ENCODE data around the gene WDR86.

Gene WDR86

DNA sequence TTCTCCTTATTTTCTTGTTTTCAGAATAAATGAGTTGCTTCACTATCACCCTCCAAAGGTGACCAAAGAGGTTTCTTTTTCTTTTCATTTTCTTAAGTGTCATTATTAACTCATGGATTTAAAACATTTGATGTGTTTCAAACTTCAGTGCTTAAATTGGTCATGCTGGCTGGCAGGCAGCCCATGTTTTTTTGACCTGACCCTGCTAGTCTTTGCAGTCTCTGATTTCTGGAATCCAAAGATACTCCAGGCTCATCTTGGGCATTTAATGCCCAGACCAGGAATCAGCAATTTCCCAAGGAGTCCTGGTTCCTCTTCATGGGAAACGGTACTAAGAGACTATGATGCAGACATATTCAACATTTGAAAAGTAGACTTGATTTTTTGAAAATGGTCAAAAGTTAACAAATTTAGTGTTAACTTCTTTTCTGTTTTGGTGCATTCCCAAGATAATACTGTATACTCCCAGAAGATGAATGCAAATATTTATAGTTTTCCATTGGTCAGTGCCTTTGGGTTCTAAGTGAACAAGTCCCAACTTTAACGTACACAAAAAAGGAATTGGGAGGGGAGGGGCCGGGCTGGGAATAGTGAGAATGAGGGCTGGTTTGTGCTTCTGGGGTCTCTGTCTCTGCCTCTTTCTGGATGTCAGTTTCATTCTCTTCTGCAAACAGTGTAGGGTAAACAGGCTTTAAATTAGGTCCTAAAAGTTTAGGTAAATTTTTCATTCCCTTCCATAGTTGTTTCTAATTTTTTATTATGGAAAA lies 48.5 kb downstream of the WDR86 start:
- no peak overlapping the region for H3K4me3 ChIP-seq (ENCODE audit: low read length)
- DNase-seq (ENCODE audit: low read depth) = no peak
- TF ChIP-seq, protein P1, sequence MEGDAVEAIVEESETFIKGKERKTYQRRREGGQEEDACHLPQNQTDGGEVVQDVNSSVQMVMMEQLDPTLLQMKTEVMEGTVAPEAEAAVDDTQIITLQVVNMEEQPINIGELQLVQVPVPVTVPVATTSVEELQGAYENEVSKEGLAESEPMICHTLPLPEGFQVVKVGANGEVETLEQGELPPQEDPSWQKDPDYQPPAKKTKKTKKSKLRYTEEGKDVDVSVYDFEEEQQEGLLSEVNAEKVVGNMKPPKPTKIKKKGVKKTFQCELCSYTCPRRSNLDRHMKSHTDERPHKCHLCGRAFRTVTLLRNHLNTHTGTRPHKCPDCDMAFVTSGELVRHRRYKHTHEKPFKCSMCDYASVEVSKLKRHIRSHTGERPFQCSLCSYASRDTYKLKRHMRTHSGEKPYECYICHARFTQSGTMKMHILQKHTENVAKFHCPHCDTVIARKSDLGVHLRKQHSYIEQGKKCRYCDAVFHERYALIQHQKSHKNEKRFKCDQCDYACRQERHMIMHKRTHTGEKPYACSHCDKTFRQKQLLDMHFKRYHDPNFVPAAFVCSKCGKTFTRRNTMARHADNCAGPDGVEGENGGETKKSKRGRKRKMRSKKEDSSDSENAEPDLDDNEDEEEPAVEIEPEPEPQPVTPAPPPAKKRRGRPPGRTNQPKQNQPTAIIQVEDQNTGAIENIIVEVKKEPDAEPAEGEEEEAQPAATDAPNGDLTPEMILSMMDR (conservative IDR thresholded peaks at IDR 0.05; ENCODE audit: low read length) = no peak

DNA sequence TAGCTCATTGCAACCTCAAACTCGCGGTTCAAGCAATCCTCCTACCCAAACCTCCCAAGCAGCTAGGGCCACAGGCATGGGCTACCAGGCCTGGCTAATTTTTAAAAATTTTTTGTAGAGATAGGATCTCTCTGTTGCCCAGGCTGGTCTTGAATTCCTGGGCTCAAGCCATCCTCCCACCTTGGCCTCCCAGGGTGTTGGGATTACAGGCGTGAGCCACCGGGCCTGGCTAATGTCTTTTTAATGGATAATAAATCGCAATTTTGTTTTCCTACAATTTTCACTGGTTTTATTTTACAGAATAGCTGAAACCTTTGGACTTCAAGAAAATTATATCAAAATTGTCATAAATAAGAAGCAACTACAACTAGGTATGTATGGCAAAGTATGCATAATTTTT lies 57.3 kb downstream of the WDR86 start:
- DNase-seq (ENCODE audit: low read depth) = no peak
- TF ChIP-seq, protein P1 (conservative IDR thresholded peaks at IDR 0.05; ENCODE audit: low read length) = no peak
- no peak overlapping the region for H3K4me3 ChIP-seq (ENCODE audit: low read length)

DNA sequence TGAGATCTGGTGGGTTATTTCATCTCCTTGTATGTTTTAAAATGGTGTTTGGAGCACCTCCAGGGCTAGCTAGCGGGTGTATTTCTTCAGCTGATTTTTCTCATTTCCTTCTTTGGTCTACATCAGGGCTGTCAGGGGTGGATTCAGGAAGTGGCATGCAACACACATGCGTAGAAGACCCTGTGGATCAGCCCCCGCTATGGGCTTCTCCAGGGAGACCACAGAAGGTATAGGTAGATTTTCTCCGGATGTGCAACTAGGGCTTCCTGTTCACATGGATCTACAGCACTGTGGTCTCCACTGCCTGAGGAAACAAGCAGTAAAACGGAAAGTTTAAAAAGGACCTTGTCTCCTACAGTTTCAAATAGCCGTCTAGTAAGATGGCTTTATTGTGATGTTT lies 57.9 kb downstream of the WDR86 start:
- TF ChIP-seq, protein P1 (conservative IDR thresholded peaks at IDR 0.05; ENCODE audit: low read length) = no peak
- DNase-seq (ENCODE audit: low read depth) = no peak

DNA sequence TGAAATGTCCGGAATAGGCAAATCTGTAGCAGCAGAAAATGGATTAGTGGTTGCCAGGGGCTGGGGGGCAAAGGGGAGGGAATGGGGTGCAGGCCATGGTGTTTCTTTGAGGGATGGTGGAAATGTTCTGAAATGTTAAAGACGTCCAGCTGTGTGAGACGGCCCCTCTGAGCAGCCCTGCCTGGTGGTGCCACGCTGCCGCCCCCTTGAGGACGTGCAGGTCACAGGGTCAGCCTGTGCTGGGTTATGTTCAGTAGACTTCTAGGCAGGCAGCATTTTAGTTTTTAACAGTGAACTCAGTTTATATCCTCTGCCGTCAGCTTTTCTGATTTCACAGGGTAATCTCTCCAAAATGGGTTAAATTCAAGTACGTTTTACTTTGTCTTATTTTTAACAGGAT lies 58.8 kb downstream of the WDR86 start:
- H3K4me3 ChIP-seq (ENCODE audit: low read length) = no peak overlapping the region
- DNase-seq (ENCODE audit: low read depth) = no peak
- TF ChIP-seq, protein P1 (conservative IDR thresholded peaks at IDR 0.05; ENCODE audit: low read length) = no peak

More for the DNA sequence above, 57.9 kb downstream of the WDR86 start:
- H3K4me3 ChIP-seq (ENCODE audit: low read length) = no peak overlapping the region

DNA sequence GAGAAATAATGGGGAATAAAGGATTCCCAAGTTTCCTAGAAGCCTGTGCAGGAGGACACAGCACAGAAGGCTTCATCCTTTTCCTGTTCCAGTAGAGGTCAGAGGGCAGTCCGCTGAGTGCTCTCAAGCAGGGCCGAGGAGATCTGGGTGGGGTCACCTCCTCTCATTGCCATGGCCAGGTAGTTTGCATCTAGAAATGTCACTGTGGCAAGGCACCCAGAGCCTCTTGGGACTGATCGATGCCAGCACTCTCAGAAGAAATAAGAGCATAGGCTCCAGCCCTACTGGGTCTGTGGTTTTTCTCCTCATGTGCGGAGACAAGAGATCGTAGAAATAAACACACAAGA lies 60.4 kb downstream of the WDR86 start:
- no peak overlapping the region for H3K4me3 ChIP-seq (ENCODE audit: low read length)
- no peak for DNase-seq (ENCODE audit: low read depth)
- TF ChIP-seq, protein P1 (conservative IDR thresholded peaks at IDR 0.05; ENCODE audit: low read length) = no peak

DNA sequence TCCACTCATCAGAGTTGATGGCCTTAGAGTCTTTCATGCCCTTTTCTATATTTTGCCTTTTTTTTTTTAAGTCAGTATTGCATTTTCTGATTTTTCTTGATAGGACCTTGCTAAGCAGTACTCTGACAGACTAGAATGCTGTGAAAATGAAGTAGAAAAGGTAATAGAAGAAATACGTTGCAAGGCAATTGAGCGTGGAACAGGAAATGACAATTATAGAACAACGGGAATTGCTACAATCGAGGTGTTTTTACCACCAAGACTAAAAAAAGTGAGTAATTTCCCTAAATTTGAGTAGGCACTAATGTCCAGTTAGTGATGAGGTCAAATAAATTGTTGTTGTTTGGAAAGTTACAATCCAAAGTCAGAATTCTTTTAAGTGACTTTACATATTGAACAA lies 60.9 kb downstream of the WDR86 start:
- no peak overlapping the region for H3K4me3 ChIP-seq (ENCODE audit: low read length)
- TF ChIP-seq, protein P1 (conservative IDR thresholded peaks at IDR 0.05; ENCODE audit: low read length) = no peak
- no peak for DNase-seq (ENCODE audit: low read depth)

DNA sequence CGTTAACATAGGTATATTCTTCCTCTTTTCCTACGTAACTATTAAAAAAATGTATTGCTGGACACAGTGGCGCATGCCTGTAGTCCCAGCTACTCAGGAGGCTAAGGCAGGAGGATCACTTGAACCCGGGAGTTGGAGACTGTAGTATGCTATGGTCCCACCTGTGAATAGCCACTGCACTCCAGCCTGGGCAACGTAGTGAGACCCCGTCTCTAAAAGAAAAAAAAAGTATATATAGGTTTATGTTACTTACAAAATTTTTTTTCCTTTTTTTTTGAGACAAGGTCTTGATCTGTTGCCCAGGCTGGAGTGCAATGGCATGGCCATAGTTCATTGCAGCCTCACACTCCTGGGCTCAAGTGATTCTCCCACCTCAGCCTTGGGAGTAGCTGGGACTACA lies 62.6 kb downstream of the WDR86 start:
- TF ChIP-seq, protein P1 (conservative IDR thresholded peaks at IDR 0.05; ENCODE audit: low read length) = no peak
- H3K4me3 ChIP-seq (ENCODE audit: low read length) = no peak overlapping the region
- no peak for DNase-seq (ENCODE audit: low read depth)

Data from AG10803 (cell line).